IMR-90 (cell line): Measurements from ENCODE around the gene GNB4. TPM values are rescaled to one million over a fixed set of nuclear protein-coding genes. Genes with fewer than 3 reads are reported as not detected.

Experiments used
- ATAC-seq: fragments of 200-7000 bp; cut with Tn5 transposase; 2 replicates; pipeline ENCODE4 v1.9.1; 2020; ENCODE audit warnings: low read depth, mild to moderate bottlenecking, moderate library complexity
- BruUV-seq: library from RNA; stranded (reverse); fragments of 400-500 nt; replicated peaks from 2 replicates; lab custom pipeline; 2021; lab: Mats Ljungman, UMichigan
- CTCF ChIA-PET: fragments of 300-600 bp; formaldehyde crosslinking; extraction: SDS; loops from one replicate; lab custom pipeline; 2021; ENCODE audit warnings: antibody characterized with exemption; lab: Yijun Ruan, JAX
- POLR2A ChIA-PET: fragments of 300-600 bp; sonication (Branson Sonifier 250); formaldehyde crosslinking; loops from one replicate; lab custom pipeline; 2022; ENCODE audit warnings: antibody characterized with exemption; ENCODE audit not compliant: unreplicated experiment; lab: Charles Lee
- DNase-seq: peaks from one replicate; pipeline ENCODE4 v3.0.0; 2013
- H2AFZ ChIP-seq: replicated peaks from 2 replicates; pipeline ENCODE3; 2013; ENCODE audit warnings: low read length, mild to moderate bottlenecking; ENCODE audit not compliant: poor library complexity
- H2AK5ac ChIP-seq: 2 replicates; pipeline ENCODE4 v1.6.1; 2013; ENCODE audit warnings: low read depth, low read length, inconsistent platforms
- H2AK9ac ChIP-seq: replicated peaks from 2 replicates; pipeline ENCODE3; 2013; ENCODE audit warnings: mild to moderate bottlenecking, low read depth, low read length, moderate library complexity; ENCODE audit not compliant: poor library complexity
- H2BK120ac ChIP-seq: 2 replicates; pipeline ENCODE4 v1.6.1; 2013; ENCODE audit warnings: low read depth, low read length, inconsistent platforms
- H2BK15ac ChIP-seq: 3 replicates; pipeline ENCODE4 v1.6.1; 2013; ENCODE audit warnings: low read depth, low read length, inconsistent platforms
- H2BK20ac ChIP-seq: 2 replicates; pipeline ENCODE4 v1.6.1; 2013; ENCODE audit warnings: low read depth, mild to moderate bottlenecking, inconsistent platforms, low read length, moderate library complexity
- H2BK5ac ChIP-seq: 2 replicates; pipeline ENCODE4 v1.6.1; 2013; ENCODE audit warnings: mild to moderate bottlenecking, low read depth, low read length, inconsistent platforms; ENCODE audit not compliant: poor library complexity, severe bottlenecking
- H3K14ac ChIP-seq: replicated peaks from 2 replicates; pipeline ENCODE4 v1.6.1; 2013; ENCODE audit warnings: low read depth, low read length, inconsistent platforms
- H3K18ac ChIP-seq: 2 replicates; pipeline ENCODE4 v1.6.1; 2013; ENCODE audit warnings: low read depth, low read length, control low read depth
- H3K23ac ChIP-seq: 2 replicates; pipeline ENCODE4 v1.6.1; 2013; ENCODE audit warnings: low read depth, low read length, inconsistent platforms
- H3K27ac ChIP-seq: 2 replicates; pipeline ENCODE4 v1.5.1; 2013; ENCODE audit warnings: mild to moderate bottlenecking, control low read depth, low read length; ENCODE audit not compliant: insufficient read depth
- H3K27me3 ChIP-seq: 2 replicates; pipeline ENCODE4 v1.6.1; 2013; ENCODE audit warnings: low read length; ENCODE audit not compliant: control insufficient read depth, insufficient read depth
- H3K36me3 ChIP-seq: 2 replicates; pipeline ENCODE4 v1.6.1; 2013; ENCODE audit warnings: low read length, mixed read lengths; ENCODE audit not compliant: control insufficient read depth, insufficient read depth
- H3K4ac ChIP-seq: 2 replicates; pipeline ENCODE4 v1.6.1; 2013; ENCODE audit warnings: low read depth, low read length, inconsistent platforms
- H3K4me1 ChIP-seq: 2 replicates; pipeline ENCODE4 v1.6.1; 2013; ENCODE audit warnings: low read length, mixed read lengths; ENCODE audit not compliant: control insufficient read depth, insufficient read depth
- H3K4me2 ChIP-seq: 2 replicates; pipeline ENCODE4 v1.6.1; 2013; ENCODE audit warnings: low read depth, mild to moderate bottlenecking, control low read depth, low read length, moderate library complexity
- H3K4me3 ChIP-seq: 2 replicates; pipeline ENCODE4 v1.5.1; 2013; ENCODE audit warnings: low read depth, mild to moderate bottlenecking, control low read depth, low read length, moderate library complexity; ENCODE audit not compliant: insufficient read depth
- H3K56ac ChIP-seq: 2 replicates; pipeline ENCODE4 v1.6.1; 2013; ENCODE audit warnings: low read length, inconsistent platforms; ENCODE audit not compliant: insufficient read depth; ENCODE audit errors: extremely low read depth
- H3K79me1 ChIP-seq, 2 experiments: 2 replicates each; pipeline ENCODE4 v1.6.1; 2013; ENCODE audit warnings: low read length in 2 of 2, inconsistent platforms in 1 of 2, low read depth in 1 of 2
- H3K9ac ChIP-seq: 2 replicates; pipeline ENCODE4 v1.6.1; 2013; ENCODE audit warnings: low read depth, low read length, control low read depth
- H3K9me1 ChIP-seq: 2 replicates; pipeline ENCODE4 v1.6.1; 2013; ENCODE audit warnings: low read length, inconsistent platforms; ENCODE audit not compliant: insufficient read depth
- H3K9me3 ChIP-seq: 2 replicates; pipeline ENCODE4 v1.6.1; 2013; ENCODE audit warnings: low read length; ENCODE audit not compliant: control insufficient read depth, insufficient read depth
- H4K20me1 ChIP-seq: 2 replicates; pipeline ENCODE4 v1.6.1; 2013; ENCODE audit warnings: low read length, inconsistent platforms; ENCODE audit not compliant: insufficient read depth
- H4K5ac ChIP-seq: 2 replicates; pipeline ENCODE4 v1.6.1; 2013; ENCODE audit warnings: mild to moderate bottlenecking, low read depth, low read length, control low read depth
- H4K8ac ChIP-seq, 2 experiments: 2 replicates each; pipeline ENCODE4 v1.6.1; 2013; ENCODE audit warnings: low read depth in 2 of 2, low read length in 2 of 2, control low read depth in 1 of 2, inconsistent platforms in 1 of 2
- H4K91ac ChIP-seq: 2 replicates; pipeline ENCODE4 v1.6.1; 2013; ENCODE audit warnings: low read depth, low read length, inconsistent platforms; ENCODE audit not compliant: insufficient read depth
- FOS ChIP-seq: fragments of 150-350 bp; IDR thresholded peaks from 2 replicates; pipeline ENCODE4 v1.6.1; 2016; ENCODE audit warnings: low read depth, low read length
- MXI1 ChIP-seq: IDR thresholded peaks from 2 replicates; pipeline ENCODE4 v1.6.1; 2012; ENCODE audit warnings: low read depth, mild to moderate bottlenecking, low read length, moderate library complexity, borderline replicate concordance
- WGBS, 2 experiments: methylation state at CpG; one replicate each; pipeline versions ENCODE4 v1.1.5 to v1.1.7; 2013; ENCODE audit warnings: missing lambda C conversion rate in 2 of 2; ENCODE audit not compliant: insufficient read length in 1 of 2; ENCODE audit errors: extremely low coverage in 2 of 2; 5-methylcytosine and 5-hydroxymethylcytosine counted together
- dilution Hi-C: fragments of 300-500 bp; cut with HindIII; formaldehyde crosslinking; loops from one replicate; pipeline ENCODE4 v1.14.3; 2018; ENCODE audit warnings: low sequenced_read_pairs; ENCODE audit not compliant: unreplicated experiment
- in situ Hi-C: fragments of 300-500 bp; cut with MboI; formaldehyde crosslinking; loops from 3 replicates; pipeline ENCODE4 v1.14.3; 2019; ENCODE audit warnings: low sequenced_read_pairs, inconsistent platforms, mixed read lengths
- intact Hi-C: fragments of 100-400 bp; cut with micrococcal nuclease; formaldehyde crosslinking; loops from 2 replicates; pipeline ENCODE4 v1.10.0; 2022
- polyA plus RNA-seq, 3 experiments: library from polyadenylated mRNA; depleted of rRNA; stranded (reverse); fragments of >200 nt; gene quantifications; 2 replicates each; pipeline ENCODE4 v1.2.3, GENCODE V29; 2012; ENCODE audit warnings: low replicate concordance in 1 of 3
- total RNA-seq: library from RNA; depleted of rRNA; stranded (reverse); fragments of >200 nt; gene quantifications from 2 replicates; pipeline ENCODE4 v1.2.3, GENCODE V29; 2012

Gene GNB4
- total and polyA plus RNA-seq, 2 of the 4 experiments (the other 2 are of a cell fraction): 22.1 to 112 TPM

DNA sequence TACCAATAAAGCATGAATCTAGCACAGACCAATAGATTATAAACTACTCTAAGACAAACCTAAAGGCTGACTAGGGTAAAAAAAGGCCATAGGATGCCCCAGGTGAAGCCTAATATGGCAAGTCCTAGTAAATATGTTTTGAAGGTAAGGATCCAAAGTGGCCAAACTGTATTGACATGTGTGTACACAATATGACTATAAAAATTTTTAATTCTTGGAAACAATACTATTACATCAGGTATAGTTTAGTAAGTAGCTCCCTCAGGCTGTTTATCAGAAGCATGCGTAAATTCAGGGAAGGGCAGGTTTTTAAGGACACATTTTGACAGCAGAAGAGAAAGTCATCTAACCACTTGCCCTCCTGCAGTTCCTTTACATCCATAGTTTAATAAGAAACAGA is 18.8 kb downstream of the GNB4 start:
- POLR2A ChIA-PET: no interaction called here
- H3K18ac ChIP-seq: no peak overlapping the region
- DNase-seq (no peak), ATAC-seq (no peak)
- intact Hi-C loops: no loop called here
- H2AK9ac ChIP-seq: no peak overlapping the region
- H3K27me3 ChIP-seq: no peaks in the 10 kb centered on the region
- 0 out of 2 replicates have a peak overlapping the region, but pooled peaks have one; percentile 27 for H3K23ac ChIP-seq
- H3K4me2 ChIP-seq: no peak overlapping the region
- H3K9me1 ChIP-seq: peaks cover 18% of the 10 kb centered on the region
- dilution Hi-C loops: no loop called here
- no peak overlapping the region for H2BK15ac ChIP-seq
- no peak overlapping the region for H3K4ac ChIP-seq
- no peak overlapping the region for H3K14ac ChIP-seq
- peaks cover 44% of the 10 kb centered on the region for H4K20me1 ChIP-seq
- H3K79me1 ChIP-seq: peaks cover 38 to 76% of the 10 kb centered on the region in 2 experiments
- peaks cover 8% of the 10 kb centered on the region for H3K4me1 ChIP-seq
- BruUV-seq: no TSS peak
- no peak overlapping the region for H4K91ac ChIP-seq
- no peak overlapping the region for H3K4me3 ChIP-seq
- in situ Hi-C loops: no loop called here
- H3K9me3 ChIP-seq: no peaks in the 10 kb centered on the region
- TF ChIP-seq FOS (no peak), MXI1 (no peak)
- no peak overlapping the region for H3K9ac ChIP-seq
- no peak overlapping the region for H2AFZ ChIP-seq
- no peak overlapping the region for H4K5ac ChIP-seq
- no peak overlapping the region for H2BK20ac ChIP-seq
- H3K27ac ChIP-seq: no peak overlapping the region
- no peak overlapping the region for H2BK120ac ChIP-seq
- WGBS, 2 experiments: no CpG with 5 or more reads among the region's 1 CpG
- CTCF ChIA-PET: interaction anchor here (1.5 kb wide), 1 partner anchor 14 kb away, joined by 3 read pairs; no protein-coding TSS in a partner anchor
- no peak overlapping the region for H2BK5ac ChIP-seq
- H3K36me3 ChIP-seq: no peaks in the 10 kb centered on the region
- no peak overlapping the region for H3K56ac ChIP-seq
- no peak overlapping the region for H2AK5ac ChIP-seq
- H4K8ac ChIP-seq: no peak overlapping the region
